Adrenal gland (tissue), 19 donors: ENCODE data around the gene RNF151. TPM values are rescaled to one million over a fixed set of nuclear protein-coding genes. Genes with fewer than 3 reads are reported as not detected.
A peak's percentile ranks its signal among the peaks of the same experiment; 100 is the strongest.

Experiments used
- DNase-seq, 7 donors: peaks; one replicate each; pipeline ENCODE4 v3.0.0-alpha.2; 2019 to 2020
- H3K27ac ChIP-seq, 5 donors: fragments of 200-600 bp; sonication (generic) in 4 of 5; 1 replicate in 3 of 5; 2 replicates in 2 of 5; pipeline versions ENCODE4 v1.5.1 to v1.8.0; 2016 to 2020; ENCODE audit warnings: mild to moderate bottlenecking in 1 of 5
- H3K27me3 ChIP-seq: fragments of 200-600 bp; 2 replicates; pipeline ENCODE4 v1.8.0; 2021
- H3K36me3 ChIP-seq, 2 donors: fragments of 200-600 bp; replicated peaks in 1 of 2; 1 replicate in 1 of 2; 2 replicates in 1 of 2; pipeline versions ENCODE4 v1.5.1 to v1.8.0; 2018 to 2022
- H3K4me1 ChIP-seq, 2 donors: fragments of 200-600 bp; replicated peaks in 1 of 2; 1 replicate in 1 of 2; 2 replicates in 1 of 2; pipeline versions ENCODE4 v1.5.1 to v1.8.0; 2018 to 2021
- H3K4me3 ChIP-seq, 4 donors: fragments of 200-600 bp; sonication (generic) in 3 of 4; one replicate each; pipeline ENCODE4 v1.5.1; 2016 to 2018
- H3K9me3 ChIP-seq, 3 donors: fragments of 200-600 bp; sonication (generic) in 1 of 3; replicated peaks in 1 of 3; 1 replicate in 2 of 3; 2 replicates in 1 of 3; pipeline versions ENCODE4 v1.5.1 to v1.8.0; 2016 to 2021
- POLR2A ChIP-seq, 2 donors: fragments of 450-650 bp; IDR thresholded peaks; one replicate each; pipeline ENCODE4 v1.6.1; 2017; ENCODE audit warnings: antibody characterized with exemption in 2 of 2, mild to moderate bottlenecking in 2 of 2, moderate library complexity in 1 of 2
- WGBS, 4 donors: extraction: QIAGEN DNeasy Blood & Tissue Kit in 2 of 4; methylation state at CpG; one replicate each; pipeline versions ENCODE4 v1.1.5 to v1.1.7; 2013 to 2017; 5-methylcytosine and 5-hydroxymethylcytosine counted together
- intact Hi-C, 2 donors: fragments of 100-400 bp; cut with DNase I; formaldehyde crosslinking; loops; one replicate each; pipeline versions ENCODE4 v1.14.1 to v1.15.0; 2022 to 2023
- long read RNA-seq, 10 donors: library from polyadenylated mRNA in 3 of 10; unstranded in 2 of 10; stranded (forward) in 1 of 10; transcript quantifications; one replicate each; pipeline ENCODE4 v2.0.0 and lab custom pipeline, GENCODE V29; 2021 to 2026
- polyA plus RNA-seq, 3 donors: library from polyadenylated mRNA; stranded (reverse); fragments of 200-250 nt in 2 of 3; fragments of 350-450 nt in 1 of 3; fragmentation: Illumina TruSeq in 1 of 3; extraction: RNeasy Lipid Tissue Mini Kit (QIAGEN cat#74804) in 1 of 3; gene quantifications; one replicate each; pipeline ENCODE4 v1.2.3, GENCODE V29; 2013 to 2014
- total RNA-seq, 9 donors: library from RNA; depleted of rRNA in 4 of 9; stranded (reverse); fragments of >200 nt in 4 of 9; fragments of 120-200 nt in 1 of 9; fragmentation: NEBNext Ultra II Directional in 1 of 9; extraction: Animal tissue kit (Norgen Biotek cat#: 25700) in 1 of 9; gene quantifications; one replicate each; pipeline versions ENCODE4 v1.1.0 to v1.2.4, GENCODE V29; 2013 to 2023
- TF ChIP-seq, protein P1 (sequence below), 6 experiments: fragments of 450-650 bp in 4 of 6; fragments of 200-600 bp in 2 of 6; sonication (generic) in 1 of 6; IDR thresholded peaks; 1 replicate in 5 of 6; 2 replicates in 1 of 6; pipeline versions ENCODE4 v1.5.1 to v1.8.0; 2016 to 2021; ENCODE audit warnings: antibody characterized with exemption in 6 of 6, mild to moderate bottlenecking in 2 of 6, moderate library complexity in 1 of 6
- donor health status: healthy with polysubstance abuse.
- donor health status: Bipolar disorder and iron deficiency.
- donor health status: DM: yes; HTN: yes; CAD: no.
- donor health status: DM: no; HTN: no; CAD: no.
- donor health status: DM: no; HTN: no; CAD: no.
- donor health status: DM: yes; HTN: yes; CAD: no.

RNF151 gene, protein sequence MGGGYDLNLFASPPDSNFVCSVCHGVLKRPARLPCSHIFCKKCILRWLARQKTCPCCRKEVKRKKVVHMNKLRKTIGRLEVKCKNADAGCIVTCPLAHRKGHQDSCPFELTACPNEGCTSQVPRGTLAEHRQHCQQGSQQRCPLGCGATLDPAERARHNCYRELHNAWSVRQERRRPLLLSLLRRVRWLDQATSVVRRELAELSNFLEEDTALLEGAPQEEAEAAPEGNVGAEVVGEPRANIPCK
- total RNA-seq (under 1 TPM in 1 of 9 donors, not detected in 8; 0.47 TPM), polyA plus RNA-seq (under 1 TPM in 2 of 3 donors, not detected in 1; 0.20 to 0.64 TPM)
- long read RNA-seq, donor 1, result 0 reads
- long read RNA-seq, donor 2, result 0 reads
- long read RNA-seq, donor 3, result 0 reads
- long read RNA-seq, donor 4, result 0 reads
- long read RNA-seq, donor 5, result 0 reads
- long read RNA-seq, donor 6, result 0 reads
- long read RNA-seq, donor 7, result 0 reads
- long read RNA-seq, donor 8, result 0 reads
- long read RNA-seq, donor 9, result 0 reads
- long read RNA-seq, donor 10, result 0 reads

DNA sequence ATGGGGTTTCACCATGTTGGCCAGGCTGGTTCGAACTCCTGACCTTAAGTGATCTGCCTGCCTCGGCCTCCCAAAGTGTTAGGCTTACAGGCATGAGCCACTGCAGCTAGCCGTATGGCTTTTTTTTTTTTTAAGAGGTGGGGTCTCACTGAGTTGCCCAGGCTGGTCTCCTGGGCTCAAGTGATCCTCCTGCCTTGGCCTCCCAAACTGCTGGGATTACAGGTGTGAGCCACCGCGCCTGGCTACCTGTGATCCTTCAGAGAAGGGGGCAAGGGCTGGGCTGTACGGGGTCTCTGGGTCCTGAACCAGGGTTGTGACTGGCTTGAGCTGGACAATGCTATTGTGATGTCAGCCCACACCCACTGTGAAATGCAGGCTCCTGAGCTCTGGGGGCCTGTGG lies at the start of gene RNF151:
Gene RNF151 (plus strand): TSS at position 397 of the 400 bp plus-strand sequence. CDS start 26 bp downstream, outside the sequence.
- intact Hi-C loops, result no loop called here
- no peak for DNase-seq
- peak within 1 kb of the TSS in 2 of 5 donors; percentile 95 to 96 for H3K27ac ChIP-seq
- peaks cover 10 to 29% of the 10 kb centered on the region in 2 donors for H3K4me1 ChIP-seq
- H3K27me3 ChIP-seq, result no peaks in the 10 kb centered on the region
- H3K4me3 ChIP-seq, result peak within 1 kb of the TSS in 1 of 4 donors; percentile 90
- TF ChIP-seq, protein P1, sequence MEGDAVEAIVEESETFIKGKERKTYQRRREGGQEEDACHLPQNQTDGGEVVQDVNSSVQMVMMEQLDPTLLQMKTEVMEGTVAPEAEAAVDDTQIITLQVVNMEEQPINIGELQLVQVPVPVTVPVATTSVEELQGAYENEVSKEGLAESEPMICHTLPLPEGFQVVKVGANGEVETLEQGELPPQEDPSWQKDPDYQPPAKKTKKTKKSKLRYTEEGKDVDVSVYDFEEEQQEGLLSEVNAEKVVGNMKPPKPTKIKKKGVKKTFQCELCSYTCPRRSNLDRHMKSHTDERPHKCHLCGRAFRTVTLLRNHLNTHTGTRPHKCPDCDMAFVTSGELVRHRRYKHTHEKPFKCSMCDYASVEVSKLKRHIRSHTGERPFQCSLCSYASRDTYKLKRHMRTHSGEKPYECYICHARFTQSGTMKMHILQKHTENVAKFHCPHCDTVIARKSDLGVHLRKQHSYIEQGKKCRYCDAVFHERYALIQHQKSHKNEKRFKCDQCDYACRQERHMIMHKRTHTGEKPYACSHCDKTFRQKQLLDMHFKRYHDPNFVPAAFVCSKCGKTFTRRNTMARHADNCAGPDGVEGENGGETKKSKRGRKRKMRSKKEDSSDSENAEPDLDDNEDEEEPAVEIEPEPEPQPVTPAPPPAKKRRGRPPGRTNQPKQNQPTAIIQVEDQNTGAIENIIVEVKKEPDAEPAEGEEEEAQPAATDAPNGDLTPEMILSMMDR (IDR thresholded peaks at IDR 0.05), result no peak
- TF ChIP-seq POLR2A (IDR thresholded peaks at IDR 0.05), result no peak
- 94 to 96% (median 95%) methylated on average over 3 to 6 of the region's 6 CpGs for WGBS, 4 donors
- peaks cover 0 to 19% of the 10 kb centered on the region in 2 donors for H3K36me3 ChIP-seq
- no peaks in the 10 kb centered on the region for H3K9me3 ChIP-seq

DNA sequence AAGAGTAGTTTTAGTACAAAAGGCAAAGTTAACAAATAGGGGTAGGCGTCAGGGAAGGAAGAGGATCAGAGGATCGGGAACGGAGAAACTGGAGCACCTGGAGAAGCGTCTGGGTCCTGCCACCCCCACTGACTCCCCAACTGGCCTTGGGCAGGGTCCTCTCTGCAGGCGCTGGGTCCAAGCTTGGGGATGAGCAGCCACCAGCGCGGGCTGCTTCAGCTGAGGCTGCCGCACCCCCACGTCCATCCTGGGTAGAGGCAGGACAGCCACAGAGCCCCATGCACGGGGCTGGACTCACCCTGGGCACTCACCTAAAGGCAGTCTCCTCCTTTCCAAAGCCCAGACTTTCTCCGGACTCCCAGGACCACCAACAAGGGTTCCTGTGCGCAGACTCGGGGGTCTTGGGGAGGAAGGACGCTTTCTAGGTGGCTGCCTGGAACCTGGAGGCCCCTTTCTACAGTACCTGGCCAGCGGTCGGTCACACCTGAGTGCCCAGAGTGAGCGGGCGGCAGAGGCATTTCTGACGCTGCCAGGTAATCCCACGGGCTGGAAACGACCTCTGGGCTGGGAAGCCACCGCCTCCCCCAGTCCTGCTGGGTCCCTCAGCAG lies 49.5 kb upstream of the RNF151 start:
- TF ChIP-seq, protein P1 (IDR thresholded peaks at IDR 0.05), result no peak
- peaks cover 49% of the 10 kb centered on the region for H3K27me3 ChIP-seq
- no peaks in the 10 kb centered on the region for H3K4me1 ChIP-seq
- no peak overlapping the region for H3K4me3 ChIP-seq
- intact Hi-C loops, result no loop called here
- H3K9me3 ChIP-seq, result no peaks in the 10 kb centered on the region
- 2 to 6% (median 3%) methylated on average over 8 to 22 of the region's 22 CpGs for WGBS, 4 donors
- H3K36me3 ChIP-seq, result no peaks in the 10 kb centered on the region
- no peak overlapping the region for H3K27ac ChIP-seq
- no peak for DNase-seq

DNA sequence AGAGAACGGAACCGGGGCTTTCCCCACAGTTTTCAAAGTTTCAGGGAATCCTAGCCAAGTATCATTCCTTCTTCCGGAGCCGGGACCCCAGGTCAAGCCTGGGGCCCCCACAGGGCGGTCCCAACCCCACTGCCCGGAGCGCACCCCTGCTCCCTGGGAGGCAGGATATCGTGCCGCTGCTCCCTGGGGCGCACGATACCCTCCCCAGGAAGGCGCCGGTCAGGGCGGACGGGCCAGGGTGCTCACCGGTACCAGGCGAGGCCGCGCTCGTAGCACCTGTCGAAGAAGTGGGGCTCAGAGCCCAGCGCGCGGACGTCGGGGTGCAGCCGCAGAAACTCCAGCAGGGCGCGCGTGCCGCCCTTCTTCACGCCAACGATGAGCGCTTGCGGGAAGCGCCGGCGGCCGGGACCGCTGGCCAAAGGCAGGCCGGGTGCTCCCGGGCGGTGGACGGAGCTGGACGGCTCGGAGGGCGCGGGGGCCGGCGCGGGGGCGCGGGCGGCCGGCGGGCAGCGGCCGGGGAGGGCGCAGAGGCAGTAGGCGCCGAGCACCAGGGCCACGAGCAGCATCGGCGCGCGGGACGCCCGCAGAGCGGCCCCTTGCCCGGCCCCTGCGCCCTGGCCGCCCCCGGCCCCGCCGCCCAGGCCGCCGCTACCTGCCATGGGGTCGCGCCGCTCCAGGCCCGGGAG lies 48.8 kb upstream of the RNF151 start:
- Histone ChIP-seq H3K4me1 (no peaks in the 10 kb centered on the region), H3K4me3 (no peak overlapping the region), H3K27ac (no peak overlapping the region), H3K9me3 (no peaks in the 10 kb centered on the region), H3K27me3 (peaks cover 54% of the 10 kb centered on the region), H3K36me3 (no peaks in the 10 kb centered on the region)
- TF ChIP-seq, protein P1 (IDR thresholded peaks at IDR 0.05), result no peak
- TF ChIP-seq POLR2A (IDR thresholded peaks at IDR 0.05), result no peak
- intact Hi-C loops, result no loop called here
- no peak for DNase-seq
- 0 to 2% (median 1%) methylated on average over 2 to 81 of the region's 81 CpGs for WGBS, 4 donors
